Osteoblast (primary cell): ENCODE measurements around the gene CD1B. TPM values are rescaled to one million over a fixed set of nuclear protein-coding genes. Genes with fewer than 3 reads are reported as not detected.

ENCODE experiments used
- DNase-seq: peaks from one replicate; pipeline ENCODE4 v3.0.0; 2011; ENCODE audit warnings: low spot score, mixed read lengths; ENCODE audit not compliant: insufficient read length; ENCODE audit errors: missing footprints
- H2AFZ ChIP-seq: 2 replicates; pipeline ENCODE4 v1.6.0; 2011; ENCODE audit warnings: mild to moderate bottlenecking, low read length
- H3K27ac ChIP-seq: 2 replicates; pipeline ENCODE4 v1.5.1; 2011; ENCODE audit warnings: mild to moderate bottlenecking, low read depth, low read length, moderate library complexity
- H3K27me3 ChIP-seq: 2 replicates; pipeline ENCODE4 v1.6.0; 2012; ENCODE audit warnings: mild to moderate bottlenecking, control low read depth, inconsistent platforms, low read length, moderate library complexity; ENCODE audit not compliant: insufficient read depth
- H3K36me3 ChIP-seq: 2 replicates; pipeline ENCODE4 v1.5.1; 2011; ENCODE audit warnings: mild to moderate bottlenecking, low read length, control low read depth, moderate library complexity; ENCODE audit not compliant: insufficient read depth
- H3K4me1 ChIP-seq: 2 replicates; pipeline ENCODE4 v1.5.1; 2011; ENCODE audit warnings: mild to moderate bottlenecking, low read length, control low read depth, moderate library complexity; ENCODE audit not compliant: insufficient read depth
- H3K4me2 ChIP-seq: 2 replicates; pipeline ENCODE4 v1.6.0; 2011; ENCODE audit warnings: mild to moderate bottlenecking, low read length; ENCODE audit not compliant: insufficient read depth
- H3K4me3 ChIP-seq: fragments of 200-600 bp; sonication (generic); 3 replicates; pipeline ENCODE4 v1.5.1; 2012; ENCODE audit warnings: mild to moderate bottlenecking, low read length, inconsistent platforms; ENCODE audit not compliant: insufficient read depth
- H3K79me2 ChIP-seq: 2 replicates; pipeline ENCODE4 v1.6.0; 2012; ENCODE audit warnings: mild to moderate bottlenecking, low read length, control low read depth, inconsistent platforms; ENCODE audit not compliant: insufficient read depth
- H3K9me3 ChIP-seq: 2 replicates; pipeline ENCODE4 v1.5.1; 2011; ENCODE audit warnings: low read depth, low read length, control low read depth
- H4K20me1 ChIP-seq: 2 replicates; pipeline ENCODE4 v1.6.0; 2012; ENCODE audit warnings: mild to moderate bottlenecking, low read length, control low read depth; ENCODE audit not compliant: insufficient read depth
- total RNA-seq: library from RNA; depleted of rRNA; stranded (reverse); fragments of >200 nt; gene quantifications from 2 replicates; pipeline ENCODE4 v1.2.3, GENCODE V29; 2012
- TF ChIP-seq, protein P1 (sequence below): IDR thresholded peaks from 2 replicates; pipeline ENCODE4 v1.5.1; 2011; ENCODE audit warnings: mild to moderate bottlenecking, low read depth, low read length, moderate library complexity; ENCODE audit errors: extremely low read depth

The CD1B gene
- total RNA-seq, 1 donor, result not detected

DNA sequence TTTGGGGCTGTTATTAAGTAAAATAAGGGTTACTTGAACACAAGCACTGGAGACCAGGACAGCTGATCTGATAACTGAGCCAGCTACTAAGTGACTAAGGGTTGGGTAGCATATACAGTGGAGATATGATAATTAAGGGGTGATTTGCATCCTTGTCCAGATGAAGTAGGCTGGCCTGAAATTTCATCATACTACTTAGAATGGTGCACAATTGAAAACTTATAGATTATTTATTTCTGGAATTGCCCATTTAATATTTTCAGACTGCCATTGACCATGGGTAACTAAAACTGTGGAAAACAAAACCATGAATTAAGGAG lies 3.8 kb upstream of the CD1B start:
- Histone ChIP-seq H3K79me2 (no peaks in the 10 kb centered on the region), H3K4me2 (no peak overlapping the region), H2AFZ (no peak overlapping the region), H3K27ac (no peak overlapping the region), H3K4me1 (no peaks in the 10 kb centered on the region), H3K27me3 (no peaks in the 10 kb centered on the region), H3K36me3 (no peaks in the 10 kb centered on the region), H4K20me1 (no peaks in the 10 kb centered on the region), H3K4me3 (no peak overlapping the region), H3K9me3 (no peaks in the 10 kb centered on the region)
- no peak for DNase-seq
- TF ChIP-seq, protein P1, sequence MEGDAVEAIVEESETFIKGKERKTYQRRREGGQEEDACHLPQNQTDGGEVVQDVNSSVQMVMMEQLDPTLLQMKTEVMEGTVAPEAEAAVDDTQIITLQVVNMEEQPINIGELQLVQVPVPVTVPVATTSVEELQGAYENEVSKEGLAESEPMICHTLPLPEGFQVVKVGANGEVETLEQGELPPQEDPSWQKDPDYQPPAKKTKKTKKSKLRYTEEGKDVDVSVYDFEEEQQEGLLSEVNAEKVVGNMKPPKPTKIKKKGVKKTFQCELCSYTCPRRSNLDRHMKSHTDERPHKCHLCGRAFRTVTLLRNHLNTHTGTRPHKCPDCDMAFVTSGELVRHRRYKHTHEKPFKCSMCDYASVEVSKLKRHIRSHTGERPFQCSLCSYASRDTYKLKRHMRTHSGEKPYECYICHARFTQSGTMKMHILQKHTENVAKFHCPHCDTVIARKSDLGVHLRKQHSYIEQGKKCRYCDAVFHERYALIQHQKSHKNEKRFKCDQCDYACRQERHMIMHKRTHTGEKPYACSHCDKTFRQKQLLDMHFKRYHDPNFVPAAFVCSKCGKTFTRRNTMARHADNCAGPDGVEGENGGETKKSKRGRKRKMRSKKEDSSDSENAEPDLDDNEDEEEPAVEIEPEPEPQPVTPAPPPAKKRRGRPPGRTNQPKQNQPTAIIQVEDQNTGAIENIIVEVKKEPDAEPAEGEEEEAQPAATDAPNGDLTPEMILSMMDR, result no peak

DNA sequence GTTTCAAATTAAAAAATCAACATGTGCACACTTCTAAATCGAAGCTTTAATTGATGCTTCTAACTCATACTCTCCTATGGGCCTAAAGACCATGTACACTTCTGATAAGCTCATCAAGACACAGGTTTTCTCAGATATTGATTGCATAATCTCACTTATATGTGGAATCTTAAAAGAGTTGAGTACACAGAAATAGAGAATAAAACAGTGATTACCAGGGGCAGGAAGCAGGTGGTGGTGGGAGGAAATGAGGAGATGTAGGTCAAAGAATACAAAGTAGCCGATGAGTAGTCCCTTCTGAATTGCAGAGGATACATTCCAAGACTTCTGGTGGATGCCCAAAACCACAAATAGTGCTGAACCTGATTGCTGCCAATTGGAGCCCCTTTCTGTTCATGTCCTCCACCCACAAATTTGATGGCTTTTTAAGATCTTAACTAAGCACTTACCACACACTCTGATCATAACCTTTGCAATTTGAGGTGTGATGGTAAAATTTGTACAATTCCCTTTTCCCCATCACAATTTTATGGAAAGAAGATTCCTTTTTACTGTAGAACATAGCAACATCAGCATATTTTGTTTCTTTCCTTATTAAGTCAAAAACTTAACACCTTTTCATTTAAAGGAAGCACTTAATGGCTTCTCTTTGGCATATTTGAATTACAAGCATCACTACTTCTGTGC lies 3.3 kb upstream of the CD1B start:
- Histone ChIP-seq H3K9me3 (no peaks in the 10 kb centered on the region), H3K4me2 (no peak overlapping the region), H2AFZ (no peak overlapping the region), H4K20me1 (no peaks in the 10 kb centered on the region), H3K4me3 (no peak overlapping the region), H3K27ac (no peak overlapping the region), H3K79me2 (no peaks in the 10 kb centered on the region), H3K4me1 (no peaks in the 10 kb centered on the region), H3K36me3 (no peaks in the 10 kb centered on the region), H3K27me3 (no peaks in the 10 kb centered on the region)
- TF ChIP-seq, protein P1, result no peak
- no peak for DNase-seq

DNA sequence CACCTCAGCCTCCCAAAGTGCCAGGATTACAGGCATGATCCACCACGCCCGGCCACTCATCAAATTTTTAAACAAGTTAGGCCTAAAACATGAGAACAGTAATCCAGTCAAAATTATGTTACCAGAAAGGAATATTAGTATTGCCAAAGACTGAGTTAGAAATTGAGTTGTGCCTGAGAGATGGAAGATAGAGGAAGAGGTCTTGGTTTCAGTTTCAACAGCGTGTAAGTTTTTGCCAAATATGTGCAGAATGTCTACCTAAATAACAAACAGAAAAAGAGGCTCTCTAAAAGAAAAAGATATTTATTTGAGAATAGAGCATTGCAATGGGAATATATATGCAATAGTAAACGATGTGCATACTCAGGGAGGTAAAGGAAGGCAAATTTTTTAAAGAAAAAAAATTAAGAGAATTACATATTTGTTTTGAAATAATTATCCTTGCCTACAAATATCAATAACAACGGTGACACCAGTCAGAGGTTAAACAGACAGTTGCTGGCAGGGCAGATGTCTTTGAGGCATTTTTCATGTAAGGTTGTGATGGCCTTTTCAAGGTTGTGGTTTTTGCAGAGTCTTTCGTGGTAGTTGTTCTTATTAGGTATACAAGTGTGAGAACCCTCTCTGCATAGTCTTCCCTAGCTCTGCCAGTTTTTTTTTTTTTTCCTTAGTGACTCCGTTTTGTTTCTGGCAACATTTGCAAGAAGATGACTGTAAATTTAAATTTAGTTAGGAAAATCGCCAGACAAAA lies 2.2 kb upstream of the CD1B start:
- H3K9me3 ChIP-seq, result no peaks in the 10 kb centered on the region
- no peaks in the 10 kb centered on the region for H3K79me2 ChIP-seq
- H3K27ac ChIP-seq, result no peak overlapping the region
- H3K4me2 ChIP-seq, result no peak overlapping the region
- no peak for DNase-seq
- no peaks in the 10 kb centered on the region for H3K27me3 ChIP-seq
- no peaks in the 10 kb centered on the region for H3K36me3 ChIP-seq
- H3K4me3 ChIP-seq, result no peak overlapping the region
- TF ChIP-seq, protein P1, result no peak
- H3K4me1 ChIP-seq, result no peaks in the 10 kb centered on the region
- no peaks in the 10 kb centered on the region for H4K20me1 ChIP-seq
- no peak overlapping the region for H2AFZ ChIP-seq

DNA sequence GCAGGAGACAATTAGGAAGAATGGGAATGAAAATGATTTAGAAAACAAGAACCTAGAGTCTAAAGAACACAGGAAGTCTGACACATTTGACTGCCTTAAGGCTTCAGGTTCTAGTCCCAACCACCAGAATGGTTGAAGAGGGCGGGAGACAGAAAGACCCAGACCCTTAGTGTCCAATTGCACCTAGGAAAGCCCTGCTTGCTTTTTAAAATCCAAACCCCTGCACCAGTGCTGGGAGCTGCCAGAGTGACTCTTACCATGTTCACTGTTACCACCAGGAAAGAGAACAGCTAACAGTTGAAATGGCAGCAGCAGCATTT lies 265 bp downstream of the CD1B start:
- Histone ChIP-seq H4K20me1 (no peaks in the 10 kb centered on the region), H3K9me3 (no peaks in the 10 kb centered on the region), H3K4me1 (no peaks in the 10 kb centered on the region), H3K4me3 (no peak overlapping the region), H3K4me2 (no peak overlapping the region), H3K79me2 (no peaks in the 10 kb centered on the region), H2AFZ (no peak overlapping the region), H3K36me3 (no peaks in the 10 kb centered on the region), H3K27ac (no peak overlapping the region), H3K27me3 (no peaks in the 10 kb centered on the region)
- DNase-seq, result no peak
- TF ChIP-seq, protein P1, result no peak
